HG03520 (cell line): Measurements from ENCODE around the gene MAP3K14.

ENCODE experiments used
- ATAC-seq: cut with Tn5 transposase; IDR thresholded peaks from one replicate; pipeline ENCODE4 v1.9.1; 2021; ENCODE audit warnings: mild to moderate bottlenecking, moderate library complexity; ENCODE audit not compliant: unreplicated experiment

Gene MAP3K14

DNA sequence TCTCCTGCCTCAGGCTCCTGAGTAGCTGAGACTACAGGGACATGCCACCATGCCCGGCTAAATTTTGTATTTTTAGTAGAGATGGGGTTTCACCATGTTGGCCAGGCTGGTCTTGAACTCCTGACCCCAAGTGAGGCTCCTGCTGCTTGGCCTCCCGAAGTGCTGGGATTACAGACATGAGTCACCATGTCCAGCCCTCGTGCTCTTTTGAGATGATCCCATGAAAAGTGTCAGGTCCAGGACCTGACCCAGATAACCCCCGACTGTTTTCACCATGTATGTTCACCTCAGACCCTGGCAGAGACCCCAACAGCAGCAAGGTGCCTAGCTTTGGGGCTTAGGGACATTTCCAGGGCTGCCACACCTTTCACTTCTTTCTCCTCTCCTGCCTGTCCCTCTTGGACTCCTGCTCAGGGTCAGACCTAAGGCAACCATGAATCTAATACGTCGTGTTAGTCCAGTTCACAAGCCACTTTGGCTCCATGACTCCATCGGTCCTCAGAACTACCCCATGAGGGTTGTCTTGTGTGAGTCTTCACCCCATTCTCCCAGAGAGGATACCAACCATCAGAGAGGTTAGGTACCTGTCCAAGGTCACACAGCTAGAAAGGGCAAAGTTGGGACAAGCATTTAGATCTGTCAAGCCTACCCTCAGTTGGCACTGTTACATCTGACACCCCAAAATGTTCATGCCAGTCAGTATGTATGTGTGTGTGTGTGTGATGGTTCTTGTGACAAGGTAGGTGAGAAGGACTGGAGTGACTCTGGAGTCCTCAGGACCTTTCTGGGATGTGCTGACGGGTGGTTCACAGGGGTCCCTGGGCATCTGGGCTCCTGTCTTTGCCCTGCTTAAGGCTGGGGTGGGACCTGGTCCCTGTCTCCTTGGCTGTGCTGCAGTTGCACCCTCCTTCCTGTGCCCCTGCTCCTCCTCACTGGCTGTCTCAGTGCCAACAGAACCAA lies 23.1 kb upstream of the MAP3K14 start:
- no peak for ATAC-seq

- ATAC-seq, result no peak
Observed at GRCh38 chr17:45338996-45339535, 22.2 kb upstream of the MAP3K14 start.

- ATAC-seq, result no peak
Observed at GRCh38 chr17:45338023-45338781, 21.4 kb upstream of the MAP3K14 start.

DNA sequence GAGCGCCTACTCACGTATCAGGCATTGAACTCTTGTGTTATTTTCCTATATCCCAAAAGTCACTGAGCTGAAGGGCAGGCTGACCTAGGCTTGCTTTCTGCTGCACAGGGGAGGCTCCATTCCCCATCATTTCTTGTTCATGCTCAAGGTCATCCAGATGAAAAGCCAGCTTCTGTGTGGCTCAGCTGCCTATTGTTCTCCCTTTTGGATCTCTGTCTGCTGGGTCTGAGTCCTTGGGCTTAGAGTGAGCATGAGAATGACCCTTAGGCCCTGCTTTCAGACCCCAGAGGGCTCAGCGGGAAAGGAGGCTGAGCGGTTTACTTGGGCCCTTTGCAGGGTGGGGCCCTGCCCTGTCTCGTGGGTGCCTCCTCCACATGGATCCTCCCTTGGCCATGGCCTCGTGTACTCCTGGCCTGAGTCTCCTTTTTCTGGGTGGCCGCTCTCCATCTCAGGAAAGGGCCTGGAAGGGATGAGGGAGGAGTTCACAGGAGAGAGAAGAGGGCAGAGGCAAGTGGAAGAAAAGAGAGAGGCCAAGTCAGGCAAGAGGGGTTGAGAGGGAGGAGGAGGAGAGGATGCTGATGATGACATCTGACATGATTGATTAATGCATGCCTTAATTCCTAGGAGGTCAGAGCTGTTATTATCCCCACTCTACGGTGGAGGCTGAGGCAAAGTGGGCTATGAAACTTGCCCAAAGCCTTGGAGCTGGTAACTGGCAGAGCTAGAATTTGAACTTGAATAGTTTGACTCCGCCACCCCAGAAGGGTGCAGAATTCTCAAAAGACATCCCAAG lies 19.8 kb upstream of the MAP3K14 start:
- no peak for ATAC-seq

DNA sequence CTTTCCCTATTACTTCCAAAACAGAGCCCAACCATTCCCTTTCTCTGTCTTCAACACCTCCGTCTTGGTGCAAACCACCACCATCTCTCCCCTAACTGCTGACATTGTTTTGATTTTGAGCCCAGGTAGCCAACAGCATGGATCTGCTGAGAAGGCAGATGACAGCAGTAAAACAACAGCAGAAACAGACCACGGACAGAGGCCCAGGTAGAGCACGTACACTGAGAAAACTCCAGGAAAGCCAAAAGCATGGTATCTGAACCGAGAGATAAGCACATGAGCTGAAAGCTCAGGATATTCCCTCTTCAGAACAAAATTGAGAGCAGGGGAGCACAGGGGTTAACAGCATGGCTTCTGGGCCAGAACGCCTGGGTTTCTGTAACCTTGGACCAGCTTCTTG lies 18.9 kb upstream of the MAP3K14 start:
- ATAC-seq, result no peak

GRCh38 chr17:45334701-45335677 lies 18.2 kb upstream of the MAP3K14 start:
- ATAC-seq, result no peak

- no peak for ATAC-seq
Observed at GRCh38 chr17:45334231-45334630, 17.4 kb upstream of the MAP3K14 start.

DNA sequence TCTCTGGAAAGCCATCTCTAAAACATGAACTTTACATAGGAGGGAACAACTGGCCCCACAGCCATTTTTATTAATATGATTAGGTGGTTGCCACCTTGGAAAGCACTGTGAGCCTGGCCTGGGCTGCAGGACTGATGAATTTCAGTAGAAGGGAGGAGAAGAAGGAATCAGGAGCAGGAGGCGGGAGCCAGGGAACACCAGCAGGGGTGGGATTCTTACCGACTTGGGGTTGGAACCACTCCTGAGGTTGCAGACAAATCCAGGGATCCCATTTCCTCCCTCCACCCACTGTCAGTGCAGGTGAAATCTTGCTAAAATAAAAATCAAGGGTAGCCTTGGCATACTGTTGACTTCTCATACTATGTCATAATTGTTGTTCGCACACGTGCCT lies 16.9 kb upstream of the MAP3K14 start:
- ATAC-seq, result no peak

- ATAC-seq, result no peak
Observed at GRCh38 chr17:45332989-45333701, 16.3 kb upstream of the MAP3K14 start.

GRCh38 chr17:45332505-45332904 lies 15.7 kb upstream of the MAP3K14 start:
- no peak for ATAC-seq

GRCh38 chr17:45326626-45327025 lies 9.8 kb upstream of the MAP3K14 start:
- ATAC-seq, result no peak

- ATAC-seq, result no peak
Observed at GRCh38 chr17:45325810-45326209, 9.0 kb upstream of the MAP3K14 start.

GRCh38 chr17:45324336-45324735 lies 7.5 kb upstream of the MAP3K14 start:
- ATAC-seq, result no peak

GRCh38 chr17:45322168-45322567 lies 5.3 kb upstream of the MAP3K14 start:
- ATAC-seq, result no peak

DNA sequence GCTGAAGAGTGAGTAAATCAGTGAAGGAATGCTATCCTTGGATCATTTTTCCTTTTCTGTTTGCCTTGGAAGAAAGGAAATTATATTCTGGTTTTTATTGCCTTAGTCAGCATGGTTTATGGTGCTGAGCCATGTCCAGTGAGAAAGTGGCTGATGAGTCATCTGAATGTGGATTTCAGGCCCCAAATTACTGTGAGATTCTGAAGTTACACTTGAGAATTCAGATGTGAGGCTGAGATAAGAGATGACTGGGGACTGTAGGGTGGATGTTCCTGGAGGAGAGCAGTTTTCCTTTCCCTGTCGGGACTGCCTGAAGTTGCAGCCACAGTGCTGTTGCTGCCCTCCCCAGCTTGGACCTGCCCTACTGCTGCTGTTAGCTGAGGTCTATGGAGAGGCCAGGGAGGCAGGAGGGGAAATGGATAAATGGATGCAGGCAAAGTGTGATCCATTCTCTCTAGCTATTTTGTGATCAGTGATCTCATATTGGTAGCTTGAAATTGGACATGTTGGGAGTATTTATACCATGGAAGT lies 4.2 kb upstream of the MAP3K14 start:
- no peak for ATAC-seq

DNA sequence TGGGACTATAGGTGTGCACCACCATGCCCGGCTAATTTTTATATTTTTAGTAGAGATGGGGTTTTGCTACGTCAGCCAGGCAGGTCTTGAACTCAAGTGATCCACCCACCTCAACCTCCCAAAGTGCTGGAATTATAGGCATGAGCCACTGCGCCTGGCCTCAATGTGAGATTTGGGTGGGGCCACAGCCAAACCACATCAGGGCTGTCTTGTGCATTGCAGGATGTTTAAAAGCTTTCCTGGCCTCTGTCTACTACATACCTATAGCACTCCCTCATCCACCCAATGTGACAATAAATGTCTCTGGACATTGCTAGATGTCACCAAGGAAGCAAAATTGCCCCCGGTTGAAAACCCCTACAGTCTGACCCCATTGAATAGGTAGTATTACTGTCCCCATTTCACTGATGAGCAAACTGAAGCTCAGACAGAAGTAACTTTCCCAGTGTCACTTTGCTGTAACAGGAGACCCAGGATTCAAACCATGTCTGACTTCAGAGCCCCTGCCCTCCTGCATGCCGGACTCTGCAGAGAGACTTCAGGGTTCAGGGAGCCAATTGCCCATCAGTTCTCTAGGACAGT lies 3.6 kb upstream of the MAP3K14 start:
- no peak for ATAC-seq

GRCh38 chr17:45319239-45319703 lies 2.5 kb upstream of the MAP3K14 start:
- no peak for ATAC-seq

- ATAC-seq, result no peak
Observed at GRCh38 chr17:45318561-45319230, 1.9 kb upstream of the MAP3K14 start.
